HepG2 (cell line): Measurements from ENCODE around the gene RNF208. TPM values are rescaled to one million over a fixed set of nuclear protein-coding genes. Genes with fewer than 3 reads are reported as not detected.

Source experiments
- CREB1 ChIP-seq, 2 experiments: fragments of 450-650 bp in 1 of 2; IDR thresholded peaks; 2 replicates each; pipeline ENCODE4 v1.6.1; 2016 to 2017; ENCODE audit warnings: control low read depth in 1 of 2, mild to moderate bottlenecking in 1 of 2, missing compliant biosample characterization in 1 of 2, missing genetic modification characterization in 1 of 2
- FOSL2 ChIP-seq: sonication (generic); formaldehyde crosslinking; IDR thresholded peaks from 2 replicates; pipeline ENCODE4 v1.4.0; 2020; ENCODE audit warnings: missing genetic modification reagents
- IRX3 ChIP-seq: sonication (generic); formaldehyde crosslinking; IDR thresholded peaks from 2 replicates; pipeline ENCODE4 v1.8.1; 2023; ENCODE audit warnings: mild to moderate bottlenecking, low read depth, missing genetic modification reagents, borderline replicate concordance
- JARID2 ChIP-seq: sonication (generic); formaldehyde crosslinking; IDR thresholded peaks from 2 replicates; pipeline ENCODE4 v1.8.1; 2023; ENCODE audit warnings: missing genetic modification reagents, inconsistent platforms; ENCODE audit not compliant: insufficient replicate concordance
- KLF13 ChIP-seq: sonication (generic); formaldehyde crosslinking; IDR thresholded peaks from 2 replicates; pipeline ENCODE4 v1.4.0; 2020; ENCODE audit warnings: mild to moderate bottlenecking, missing genetic modification reagents
- MBD4 ChIP-seq: IDR thresholded peaks from 2 replicates; pipeline ENCODE4 v1.6.1; 2012; ENCODE audit warnings: low read length, inconsistent platforms, borderline replicate concordance
- NBN ChIP-seq: fragments of 450-650 bp; conservative IDR thresholded peaks from 2 replicates; pipeline ENCODE4 v1.6.1; 2017
- PAWR ChIP-seq: sonication (generic); formaldehyde crosslinking; IDR thresholded peaks from 2 replicates; pipeline ENCODE4 v1.4.0; 2020; ENCODE audit warnings: missing genetic modification reagents, mild to moderate bottlenecking, borderline replicate concordance
- PPARG ChIP-seq: conservative IDR thresholded peaks from 2 replicates; pipeline ENCODE4 v1.6.1; 2016; ENCODE audit warnings: missing biosample characterization, missing genetic modification reagents
- SP140L ChIP-seq: sonication (generic); formaldehyde crosslinking; IDR thresholded peaks from 2 replicates; pipeline ENCODE4 v1.4.0; 2020; ENCODE audit warnings: missing genetic modification reagents, borderline replicate concordance
- ZBTB38 ChIP-seq: sonication (generic); formaldehyde crosslinking; IDR thresholded peaks from 2 replicates; pipeline ENCODE4 v1.5.1; 2020; ENCODE audit warnings: mild to moderate bottlenecking, missing genetic modification reagents
- ZMYM4 ChIP-seq: sonication (generic); formaldehyde crosslinking; IDR thresholded peaks from 2 replicates; pipeline ENCODE4 v1.8.1; 2023; ENCODE audit warnings: mild to moderate bottlenecking, missing genetic modification reagents
- ZNF160 ChIP-seq: sonication (generic); formaldehyde crosslinking; IDR thresholded peaks from 2 replicates; pipeline ENCODE4 v1.8.0; 2022; ENCODE audit warnings: mild to moderate bottlenecking, inconsistent platforms, missing genetic modification reagents
- ZNF180 ChIP-seq: sonication (generic); formaldehyde crosslinking; IDR thresholded peaks from 2 replicates; pipeline ENCODE4 v1.4.0; 2020; ENCODE audit warnings: low read depth, missing genetic modification reagents, borderline replicate concordance
- ZNF224 ChIP-seq: sonication (generic); formaldehyde crosslinking; IDR thresholded peaks from 2 replicates; pipeline ENCODE4 v1.5.0; 2020; ENCODE audit warnings: mild to moderate bottlenecking, missing genetic modification reagents
- ZNF326 ChIP-seq: sonication (generic); formaldehyde crosslinking; IDR thresholded peaks from 2 replicates; pipeline ENCODE4 v1.4.0; 2020; ENCODE audit warnings: missing genetic modification reagents, borderline replicate concordance
- ZNF713 ChIP-seq: sonication (generic); formaldehyde crosslinking; IDR thresholded peaks from 2 replicates; pipeline ENCODE4 v1.4.0; 2020; ENCODE audit warnings: mild to moderate bottlenecking, missing genetic modification reagents
- polyA plus RNA-seq, 8 experiments: library from polyadenylated mRNA; depleted of rRNA in 3 of 8; stranded (reverse) in 7 of 8; unstranded in 1 of 8; fragments of >200 nt; fragmentation: Illumina TruSeq in 4 of 8; extraction: Trizol in 4 of 8; gene quantifications; 2 replicates each; pipeline versions ENCODE4 v1.2.1 to v1.2.3, GENCODE V29; 2011 to 2016; ENCODE audit warnings: low read depth in 4 of 8, missing spikeins in 1 of 8, mixed read lengths in 1 of 8; ENCODE audit not compliant: insufficient read depth in 1 of 8
- total RNA-seq, 5 experiments: library from RNA; depleted of rRNA; stranded (reverse); fragments of >200 nt; fragmentation: Illumina TruSeq; extraction: Trizol; gene quantifications; 2 replicates each; pipeline ENCODE4 v1.2.3, GENCODE V29; 2016; ENCODE audit warnings: low read depth in 1 of 5
- TF ChIP-seq, protein P1 (sequence below): sonication (generic); formaldehyde crosslinking; IDR thresholded peaks from 2 replicates; pipeline ENCODE4 v1.4.0; 2020; ENCODE audit warnings: mild to moderate bottlenecking, low read depth, missing genetic modification reagents
- TF ChIP-seq, protein P2 (sequence below): IDR thresholded peaks from 2 replicates; pipeline ENCODE4 v1.6.1; 2016; ENCODE audit warnings: control low read depth
- TF ChIP-seq, protein P3 (sequence below): sonication (generic); formaldehyde crosslinking; IDR thresholded peaks from 2 replicates; pipeline ENCODE4 v1.4.0; 2020; ENCODE audit warnings: missing genetic modification reagents
- TF ChIP-seq, protein P4 (sequence below): sonication (generic); formaldehyde crosslinking; IDR thresholded peaks from 2 replicates; pipeline ENCODE4 v1.4.0; 2020; ENCODE audit warnings: mild to moderate bottlenecking, missing genetic modification reagents

Gene RNF208
- total and polyA plus RNA-seq, 2 of the 13 experiments (the other 11 are each of a cell fraction or from before 2014, with no cell fraction given), result 1.6 to 2.1 TPM

DNA sequence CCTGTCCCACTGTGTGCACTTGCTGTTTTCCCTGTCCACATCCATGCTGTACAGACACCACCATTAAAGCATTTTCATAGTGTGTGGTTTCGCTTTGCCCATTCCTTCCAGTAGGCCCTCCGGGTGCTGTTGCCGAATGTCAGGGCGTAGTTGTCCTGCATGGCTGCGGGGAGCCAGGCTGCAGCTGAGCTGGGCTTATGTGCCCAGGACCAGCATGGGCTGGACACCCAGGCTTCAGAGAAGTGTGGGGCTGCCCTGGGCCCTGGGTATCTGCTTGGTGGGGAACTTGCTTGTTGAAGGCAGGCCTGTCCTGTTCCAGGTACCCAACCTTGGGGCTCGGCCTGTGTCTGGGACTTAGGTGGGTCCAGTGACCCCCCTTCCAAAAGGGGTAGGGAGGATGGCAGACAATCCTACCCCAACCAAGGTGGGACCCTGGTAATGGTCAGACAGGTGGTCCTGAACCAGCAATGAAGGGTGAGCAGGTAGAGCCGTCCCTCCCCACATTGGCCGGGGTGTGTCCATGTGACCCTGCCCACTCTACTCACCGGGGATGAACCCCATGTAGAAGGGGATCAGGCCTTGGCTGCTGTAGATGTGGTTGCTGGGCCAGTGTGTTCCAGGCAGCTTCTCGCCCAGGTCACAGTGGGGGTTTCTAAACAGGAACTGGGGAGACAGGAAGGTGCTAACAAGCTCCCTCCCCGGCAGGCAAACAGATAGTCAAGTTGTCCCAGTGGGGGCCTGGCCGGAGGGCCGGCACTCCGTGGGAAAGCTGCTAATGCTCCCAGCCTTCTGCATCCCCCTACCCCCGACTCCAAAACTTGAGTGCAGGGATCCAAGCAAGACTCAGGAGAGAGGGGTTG is 21.8 kb upstream of the RNF208 start (continued):
- TF ChIP-seq, protein P1, sequence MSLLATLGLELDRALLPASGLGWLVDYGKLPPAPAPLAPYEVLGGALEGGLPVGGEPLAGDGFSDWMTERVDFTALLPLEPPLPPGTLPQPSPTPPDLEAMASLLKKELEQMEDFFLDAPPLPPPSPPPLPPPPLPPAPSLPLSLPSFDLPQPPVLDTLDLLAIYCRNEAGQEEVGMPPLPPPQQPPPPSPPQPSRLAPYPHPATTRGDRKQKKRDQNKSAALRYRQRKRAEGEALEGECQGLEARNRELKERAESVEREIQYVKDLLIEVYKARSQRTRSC, result no peak
- no peak for TF ChIP-seq ZNF180 (CRISPR knock-in tag)
- TF ChIP-seq JARID2 (CRISPR knock-in tag), result no peak
- no peak for TF ChIP-seq NBN
- no peak for TF ChIP-seq CREB1 (IDR thresholded peaks at IDR 0.05)
- TF ChIP-seq CREB1 (CRISPR knock-in tag; IDR thresholded peaks at IDR 0.05), result no peak
- no peak for TF ChIP-seq ZNF224
- TF ChIP-seq, protein P2, sequence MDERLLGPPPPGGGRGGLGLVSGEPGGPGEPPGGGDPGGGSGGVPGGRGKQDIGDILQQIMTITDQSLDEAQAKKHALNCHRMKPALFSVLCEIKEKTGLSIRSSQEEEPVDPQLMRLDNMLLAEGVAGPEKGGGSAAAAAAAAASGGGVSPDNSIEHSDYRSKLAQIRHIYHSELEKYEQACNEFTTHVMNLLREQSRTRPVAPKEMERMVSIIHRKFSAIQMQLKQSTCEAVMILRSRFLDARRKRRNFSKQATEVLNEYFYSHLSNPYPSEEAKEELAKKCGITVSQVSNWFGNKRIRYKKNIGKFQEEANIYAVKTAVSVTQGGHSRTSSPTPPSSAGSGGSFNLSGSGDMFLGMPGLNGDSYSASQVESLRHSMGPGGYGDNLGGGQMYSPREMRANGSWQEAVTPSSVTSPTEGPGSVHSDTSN (CRISPR knock-in tag), result no peak
- TF ChIP-seq ZMYM4 (CRISPR knock-in tag), result no peak
- no peak for TF ChIP-seq ZNF160 (CRISPR knock-in tag)
- no peak for TF ChIP-seq KLF13 (CRISPR knock-in tag)
- TF ChIP-seq PAWR (CRISPR knock-in tag), result no peak
- no peak for TF ChIP-seq PPARG
- TF ChIP-seq, protein P3, sequence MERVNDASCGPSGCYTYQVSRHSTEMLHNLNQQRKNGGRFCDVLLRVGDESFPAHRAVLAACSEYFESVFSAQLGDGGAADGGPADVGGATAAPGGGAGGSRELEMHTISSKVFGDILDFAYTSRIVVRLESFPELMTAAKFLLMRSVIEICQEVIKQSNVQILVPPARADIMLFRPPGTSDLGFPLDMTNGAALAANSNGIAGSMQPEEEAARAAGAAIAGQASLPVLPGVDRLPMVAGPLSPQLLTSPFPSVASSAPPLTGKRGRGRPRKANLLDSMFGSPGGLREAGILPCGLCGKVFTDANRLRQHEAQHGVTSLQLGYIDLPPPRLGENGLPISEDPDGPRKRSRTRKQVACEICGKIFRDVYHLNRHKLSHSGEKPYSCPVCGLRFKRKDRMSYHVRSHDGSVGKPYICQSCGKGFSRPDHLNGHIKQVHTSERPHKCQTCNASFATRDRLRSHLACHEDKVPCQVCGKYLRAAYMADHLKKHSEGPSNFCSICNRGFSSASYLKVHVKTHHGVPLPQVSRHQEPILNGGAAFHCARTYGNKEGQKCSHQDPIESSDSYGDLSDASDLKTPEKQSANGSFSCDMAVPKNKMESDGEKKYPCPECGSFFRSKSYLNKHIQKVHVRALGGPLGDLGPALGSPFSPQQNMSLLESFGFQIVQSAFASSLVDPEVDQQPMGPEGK (CRISPR knock-in tag), result peak; percentile 48; the same call in 1 of the 2 replicates
- no peak for TF ChIP-seq FOSL2 (CRISPR knock-in tag)
- TF ChIP-seq SP140L (CRISPR knock-in tag), result no peak
- TF ChIP-seq, protein P4, sequence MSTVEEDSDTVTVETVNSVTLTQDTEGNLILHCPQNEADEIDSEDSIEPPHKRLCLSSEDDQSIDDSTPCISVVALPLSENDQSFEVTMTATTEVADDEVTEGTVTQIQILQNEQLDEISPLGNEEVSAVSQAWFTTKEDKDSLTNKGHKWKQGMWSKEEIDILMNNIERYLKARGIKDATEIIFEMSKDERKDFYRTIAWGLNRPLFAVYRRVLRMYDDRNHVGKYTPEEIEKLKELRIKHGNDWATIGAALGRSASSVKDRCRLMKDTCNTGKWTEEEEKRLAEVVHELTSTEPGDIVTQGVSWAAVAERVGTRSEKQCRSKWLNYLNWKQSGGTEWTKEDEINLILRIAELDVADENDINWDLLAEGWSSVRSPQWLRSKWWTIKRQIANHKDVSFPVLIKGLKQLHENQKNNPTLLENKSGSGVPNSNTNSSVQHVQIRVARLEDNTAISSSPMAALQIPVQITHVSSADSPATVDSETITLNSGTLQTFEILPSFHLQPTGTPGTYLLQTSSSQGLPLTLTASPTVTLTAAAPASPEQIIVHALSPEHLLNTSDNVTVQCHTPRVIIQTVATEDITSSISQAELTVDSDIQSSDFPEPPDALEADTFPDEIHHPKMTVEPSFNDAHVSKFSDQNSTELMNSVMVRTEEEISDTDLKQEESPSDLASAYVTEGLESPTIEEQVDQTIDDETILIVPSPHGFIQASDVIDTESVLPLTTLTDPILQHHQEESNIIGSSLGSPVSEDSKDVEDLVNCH (CRISPR knock-in tag), result no peak
- no peak for TF ChIP-seq MBD4
- 0 out of 2 replicates have a peak, but pooled peaks have one; percentile 52 for TF ChIP-seq IRX3 (CRISPR knock-in tag)
- no peak for TF ChIP-seq ZNF713 (CRISPR knock-in tag)
- no peak for TF ChIP-seq ZNF326 (CRISPR knock-in tag)
- peak; percentile 80 for TF ChIP-seq ZBTB38
